ENCODE measurements around the gene ARMC10. TPM values are rescaled to one million over a fixed set of nuclear protein-coding genes. Genes with fewer than 3 reads are reported as not detected.

ARMC10 gene
- total RNA-seq, 1 donor from 2014 or later = 22.6 TPM

DNA sequence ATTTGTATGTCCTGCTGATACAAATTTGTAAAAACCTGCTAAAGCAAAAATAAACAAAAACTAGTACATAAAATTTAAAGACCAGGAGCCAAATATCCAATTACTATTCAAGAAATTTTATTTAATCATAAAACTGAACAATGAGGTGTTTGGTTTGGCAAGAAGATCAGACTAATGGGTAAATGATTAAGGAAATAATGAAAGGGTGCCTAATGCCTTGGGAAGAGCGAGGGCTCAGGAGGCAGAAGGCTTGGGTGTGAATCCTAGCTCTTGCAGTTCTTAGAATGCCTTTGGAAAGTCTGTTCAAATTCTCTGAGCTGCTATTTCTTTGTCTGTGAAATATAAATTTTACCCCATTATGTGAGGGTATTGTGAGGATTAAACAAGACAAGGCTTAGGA lies 41.6 kb downstream of the ARMC10 start:
- Histone ChIP-seq H3K4me3 (no peak overlapping the region), H3K4me1 (no peaks in the 10 kb centered on the region), H3K9me3 (replicated peaks) (peaks cover under 1% of the 10 kb centered on the region), H3K27ac (replicated peaks) (no peak overlapping the region), H3K36me3 (peaks cover 48% of the 10 kb centered on the region), H3K27me3 (ENCODE audit: low read depth) (no peaks in the 10 kb centered on the region)
- no peak for DNase-seq
- TF ChIP-seq, protein P1, sequence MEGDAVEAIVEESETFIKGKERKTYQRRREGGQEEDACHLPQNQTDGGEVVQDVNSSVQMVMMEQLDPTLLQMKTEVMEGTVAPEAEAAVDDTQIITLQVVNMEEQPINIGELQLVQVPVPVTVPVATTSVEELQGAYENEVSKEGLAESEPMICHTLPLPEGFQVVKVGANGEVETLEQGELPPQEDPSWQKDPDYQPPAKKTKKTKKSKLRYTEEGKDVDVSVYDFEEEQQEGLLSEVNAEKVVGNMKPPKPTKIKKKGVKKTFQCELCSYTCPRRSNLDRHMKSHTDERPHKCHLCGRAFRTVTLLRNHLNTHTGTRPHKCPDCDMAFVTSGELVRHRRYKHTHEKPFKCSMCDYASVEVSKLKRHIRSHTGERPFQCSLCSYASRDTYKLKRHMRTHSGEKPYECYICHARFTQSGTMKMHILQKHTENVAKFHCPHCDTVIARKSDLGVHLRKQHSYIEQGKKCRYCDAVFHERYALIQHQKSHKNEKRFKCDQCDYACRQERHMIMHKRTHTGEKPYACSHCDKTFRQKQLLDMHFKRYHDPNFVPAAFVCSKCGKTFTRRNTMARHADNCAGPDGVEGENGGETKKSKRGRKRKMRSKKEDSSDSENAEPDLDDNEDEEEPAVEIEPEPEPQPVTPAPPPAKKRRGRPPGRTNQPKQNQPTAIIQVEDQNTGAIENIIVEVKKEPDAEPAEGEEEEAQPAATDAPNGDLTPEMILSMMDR (IDR thresholded peaks at IDR 0.05; ENCODE audit: borderline replicate concordance) = no peak
- intact Hi-C loops (cut with micrococcal nuclease) = no loop called here

DNA sequence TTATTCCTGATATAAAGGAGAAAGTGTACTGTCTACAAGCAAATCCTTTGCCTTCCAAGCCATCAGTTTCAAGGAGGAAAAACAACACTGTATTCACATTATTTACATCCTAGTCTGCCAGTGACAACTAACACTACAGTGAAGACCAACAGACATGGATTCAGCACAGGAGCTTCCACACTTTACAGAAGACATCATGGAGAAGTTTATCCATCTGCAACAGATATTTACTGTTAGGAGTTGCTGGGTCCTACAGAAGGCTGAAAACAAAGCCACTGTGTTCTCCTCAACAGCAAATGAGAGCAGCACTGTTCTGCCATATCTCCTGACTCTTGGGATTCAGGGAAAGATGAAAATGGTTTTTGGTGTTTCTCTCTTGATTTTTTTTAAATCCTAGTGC lies 42.1 kb downstream of the ARMC10 start:
- no peak for DNase-seq
- Histone ChIP-seq H3K4me3 (no peak overlapping the region), H3K27me3 (ENCODE audit: low read depth) (no peaks in the 10 kb centered on the region), H3K9me3 (replicated peaks) (no peaks in the 10 kb centered on the region), H3K27ac (replicated peaks) (no peak overlapping the region), H3K4me1 (no peaks in the 10 kb centered on the region), H3K36me3 (peaks cover 48% of the 10 kb centered on the region)
- TF ChIP-seq, protein P1 (IDR thresholded peaks at IDR 0.05; ENCODE audit: borderline replicate concordance) = no peak
- intact Hi-C loops (cut with micrococcal nuclease) = no loop called here

DNA sequence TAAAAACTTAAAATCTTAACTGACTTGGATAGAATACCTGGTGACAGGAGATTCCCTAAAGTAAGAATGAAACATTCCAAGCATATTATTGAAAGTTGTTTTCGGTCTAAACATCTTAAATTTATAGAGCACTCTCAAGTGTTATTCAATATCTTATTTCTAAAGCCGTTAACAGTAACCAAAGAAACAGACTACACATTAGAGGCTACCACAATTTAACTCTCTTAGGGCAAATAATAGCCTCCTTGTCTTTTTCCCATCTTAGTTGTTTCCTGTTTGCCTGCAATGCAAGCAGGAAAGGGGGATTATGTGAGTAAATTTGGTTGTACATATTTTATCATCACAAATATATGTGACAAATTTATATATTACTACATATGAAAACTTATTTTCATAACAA lies 42.5 kb downstream of the ARMC10 start:
- TF ChIP-seq, protein P1 (IDR thresholded peaks at IDR 0.05; ENCODE audit: borderline replicate concordance) = no peak
- no peaks in the 10 kb centered on the region for H3K4me1 ChIP-seq
- H3K27ac ChIP-seq (replicated peaks) = no peak overlapping the region
- no peaks in the 10 kb centered on the region for H3K9me3 ChIP-seq (replicated peaks)
- intact Hi-C loops (cut with micrococcal nuclease) = no loop called here
- H3K27me3 ChIP-seq (ENCODE audit: low read depth) = no peaks in the 10 kb centered on the region
- DNase-seq = no peak
- no peak overlapping the region for H3K4me3 ChIP-seq
- peaks cover 49% of the 10 kb centered on the region for H3K36me3 ChIP-seq

DNA sequence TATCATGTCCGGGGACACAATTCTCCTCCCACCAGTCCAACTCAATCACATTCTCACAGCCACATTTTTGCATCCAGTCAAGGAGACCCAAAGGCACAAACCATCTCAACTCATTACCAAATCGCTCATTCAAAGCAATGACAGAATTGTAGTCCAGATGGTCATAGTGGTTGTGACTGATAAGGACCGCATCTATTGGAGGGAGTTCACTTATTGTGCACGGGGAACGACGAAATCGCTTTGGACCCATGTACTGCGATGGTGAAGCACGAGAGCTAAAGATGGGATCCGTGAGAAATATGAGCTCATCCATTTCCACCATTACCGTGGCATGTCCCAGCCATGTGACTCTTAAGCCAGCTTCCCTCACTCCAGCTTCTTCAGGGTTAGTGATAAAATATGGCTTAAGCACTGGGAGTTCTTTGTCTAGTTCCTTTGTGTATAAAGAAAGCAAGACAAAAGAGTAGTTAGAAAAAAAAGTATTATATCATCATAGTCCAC lies 44.9 kb downstream of the ARMC10 start:
- no peaks in the 10 kb centered on the region for H3K27me3 ChIP-seq (ENCODE audit: low read depth)
- H3K4me1 ChIP-seq = no peaks in the 10 kb centered on the region
- no peak for DNase-seq
- TF ChIP-seq, protein P1 (IDR thresholded peaks at IDR 0.05; ENCODE audit: borderline replicate concordance) = no peak
- intact Hi-C loops (cut with micrococcal nuclease) = no loop called here
- H3K36me3 ChIP-seq = peaks cover 43% of the 10 kb centered on the region
- no peaks in the 10 kb centered on the region for H3K9me3 ChIP-seq (replicated peaks)
- no peak overlapping the region for H3K4me3 ChIP-seq
- H3K27ac ChIP-seq (replicated peaks) = no peak overlapping the region

DNA sequence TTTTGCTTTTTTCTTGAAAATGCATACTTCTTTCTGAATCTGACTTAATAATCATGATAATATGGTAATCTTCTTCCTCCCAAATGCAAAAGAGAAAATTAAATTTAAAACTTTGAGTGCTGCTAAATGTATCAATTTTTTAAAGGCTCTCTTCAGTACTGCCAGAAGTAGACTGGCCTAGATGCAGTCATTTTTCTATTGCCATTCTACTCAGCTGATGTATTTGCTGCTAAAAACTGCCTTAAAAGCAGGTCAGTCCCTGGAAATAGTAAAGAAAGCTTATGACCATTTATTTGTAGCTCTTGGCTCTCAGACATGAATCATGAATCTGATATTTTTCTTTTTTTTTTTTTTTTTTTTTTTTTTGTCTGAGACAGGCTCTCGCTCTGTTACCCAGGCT lies 45.4 kb downstream of the ARMC10 start:
- H3K4me3 ChIP-seq = no peak overlapping the region
- no peaks in the 10 kb centered on the region for H3K27me3 ChIP-seq (ENCODE audit: low read depth)
- TF ChIP-seq, protein P1 (IDR thresholded peaks at IDR 0.05; ENCODE audit: borderline replicate concordance) = no peak
- H3K4me1 ChIP-seq = no peaks in the 10 kb centered on the region
- intact Hi-C loops (cut with micrococcal nuclease) = no loop called here
- H3K9me3 ChIP-seq (replicated peaks) = no peaks in the 10 kb centered on the region
- no peak for DNase-seq
- H3K27ac ChIP-seq (replicated peaks) = no peak overlapping the region
- peaks cover 42% of the 10 kb centered on the region for H3K36me3 ChIP-seq

All from left ventricle myocardium inferior (tissue), 1 donor.